H9 (cell line): ENCODE data around the gene GALNT9. TPM values are rescaled to one million over a fixed set of nuclear protein-coding genes. Genes with fewer than 3 reads are reported as not detected.

Experiments
- DNase-seq: peaks from one replicate; pipeline ENCODE4 v3.0.0-alpha.2; 2017
- H2AFZ ChIP-seq: one replicate; pipeline ENCODE4 v1.6.1; 2013; ENCODE audit warnings: mild to moderate bottlenecking, low read length, control low read depth, moderate library complexity
- H2AK5ac ChIP-seq: 2 replicates; pipeline ENCODE4 v1.6.1; 2013; ENCODE audit warnings: low read length, control low read depth, mixed read lengths; ENCODE audit not compliant: insufficient read length
- H2BK120ac ChIP-seq: one replicate; pipeline ENCODE4 v1.6.1; 2013; ENCODE audit warnings: low read depth, mild to moderate bottlenecking, low read length, control low read depth, inconsistent platforms; ENCODE audit not compliant: poor library complexity, severe bottlenecking
- H2BK12ac ChIP-seq: 2 replicates; pipeline ENCODE4 v1.6.1; 2013; ENCODE audit warnings: low read length, control low read depth, mixed read lengths, low read depth; ENCODE audit not compliant: insufficient read length
- H2BK15ac ChIP-seq: 2 replicates; pipeline ENCODE4 v1.6.1; 2013; ENCODE audit warnings: low read depth, low read length, control low read depth
- H2BK20ac ChIP-seq: one replicate; pipeline ENCODE4 v1.6.1; 2013; ENCODE audit warnings: low read depth, mild to moderate bottlenecking, low read length, control low read depth, inconsistent platforms; ENCODE audit not compliant: poor library complexity, severe bottlenecking
- H2BK5ac ChIP-seq: 2 replicates; pipeline ENCODE4 v1.6.1; 2013; ENCODE audit warnings: low read length, control low read depth, mixed read lengths; ENCODE audit not compliant: insufficient read length
- H3K14ac ChIP-seq: 2 replicates; pipeline ENCODE4 v1.6.1; 2013; ENCODE audit warnings: low read length, control low read depth; ENCODE audit not compliant: insufficient read depth
- H3K18ac ChIP-seq: 2 replicates; pipeline ENCODE4 v1.6.1; 2013; ENCODE audit warnings: low read depth, mild to moderate bottlenecking, mixed read lengths, low read length, control low read depth; ENCODE audit not compliant: insufficient read length
- H3K23ac ChIP-seq: 2 replicates; pipeline ENCODE4 v1.6.1; 2013; ENCODE audit warnings: low read length, control low read depth, mixed read lengths, low read depth; ENCODE audit not compliant: insufficient read length
- H3K23me2 ChIP-seq: 2 replicates; pipeline ENCODE4 v1.6.1; 2013; ENCODE audit warnings: low read depth, mild to moderate bottlenecking, mixed read lengths, low read length, control low read depth; ENCODE audit not compliant: insufficient read length, poor library complexity, severe bottlenecking
- H3K27ac ChIP-seq: 2 replicates; pipeline ENCODE4 v1.5.1; 2013; ENCODE audit warnings: low read length, control low read depth, mixed read lengths, low read depth; ENCODE audit not compliant: insufficient read length
- H3K27me3 ChIP-seq: 2 replicates; pipeline ENCODE4 v1.6.1; 2013; ENCODE audit warnings: low read length, control low read depth, inconsistent platforms; ENCODE audit not compliant: insufficient read depth
- H3K4ac ChIP-seq: 2 replicates; pipeline ENCODE4 v1.6.1; 2013; ENCODE audit warnings: low read depth, mild to moderate bottlenecking, control low read depth, inconsistent platforms, low read length, moderate library complexity
- H3K4me1 ChIP-seq: 2 replicates; pipeline ENCODE4 v1.6.1; 2013; ENCODE audit warnings: low read length, control low read depth, inconsistent platforms; ENCODE audit not compliant: insufficient read depth
- H3K4me2 ChIP-seq: 2 replicates; pipeline ENCODE4 v1.6.1; 2013; ENCODE audit warnings: low read length, control low read depth, mixed read lengths; ENCODE audit not compliant: insufficient read length, insufficient read depth
- H3K56ac ChIP-seq: 2 replicates; pipeline ENCODE4 v1.6.1; 2013; ENCODE audit warnings: low read depth, mild to moderate bottlenecking, mixed read lengths, low read length, control low read depth; ENCODE audit not compliant: insufficient read length
- H3K79me1 ChIP-seq: 2 replicates; pipeline ENCODE4 v1.6.1; 2013; ENCODE audit warnings: low read depth, mild to moderate bottlenecking, moderate library complexity, low read length, control low read depth, inconsistent platforms; ENCODE audit not compliant: insufficient read depth, poor library complexity, severe bottlenecking
- H3K79me2 ChIP-seq: 2 replicates; pipeline ENCODE4 v1.6.1; 2013; ENCODE audit warnings: low read length, control low read depth, inconsistent platforms; ENCODE audit not compliant: insufficient read depth
- H3K9ac ChIP-seq: 2 replicates; pipeline ENCODE4 v1.6.1; 2013; ENCODE audit warnings: low read length, control low read depth, mixed read lengths; ENCODE audit not compliant: insufficient read length; ENCODE audit errors: extremely low read depth
- H3K9me3 ChIP-seq: one replicate; pipeline ENCODE4 v1.6.1; 2013; ENCODE audit warnings: low read depth, low read length, inconsistent platforms; ENCODE audit not compliant: control insufficient read depth
- H3T11ph ChIP-seq: one replicate; pipeline ENCODE4 v1.6.1; 2013; ENCODE audit warnings: mild to moderate bottlenecking, low read length, control low read depth, inconsistent platforms
- H4K20me1 ChIP-seq: one replicate; pipeline ENCODE4 v1.6.1; 2013; ENCODE audit not compliant: control insufficient read depth, insufficient read length, insufficient read depth
- H4K5ac ChIP-seq: 2 replicates; pipeline ENCODE4 v1.6.1; 2013; ENCODE audit warnings: low read depth, mild to moderate bottlenecking, mixed read lengths, low read length, control low read depth; ENCODE audit not compliant: insufficient read length
- H4K8ac ChIP-seq: replicated peaks from 2 replicates; pipeline ENCODE4 v1.6.1; 2013; ENCODE audit warnings: low read length, control low read depth, mixed read lengths, low read depth; ENCODE audit not compliant: insufficient read length
- H4K91ac ChIP-seq: 2 replicates; pipeline ENCODE4 v1.6.1; 2013; ENCODE audit warnings: low read depth, mild to moderate bottlenecking, moderate library complexity, mixed read lengths, low read length, control low read depth; ENCODE audit not compliant: insufficient read length
- H3K27ac Mint-ChIP-seq, 3 experiments: 2 replicates in 2 of 3; 3 replicates in 1 of 3; pipeline ENCODE4 v1.8.0; 2020 to 2021; ENCODE audit warnings: mixed read lengths in 3 of 3, mild to moderate bottlenecking in 1 of 3, moderate library complexity in 1 of 3
- H3K27me3 Mint-ChIP-seq: 2 replicates; pipeline ENCODE4 v1.8.0; 2021; ENCODE audit warnings: low read depth, mild to moderate bottlenecking, moderate library complexity, mixed read lengths
- H3K36me3 Mint-ChIP-seq, 3 experiments: 2 replicates in 2 of 3; 3 replicates in 1 of 3; pipeline ENCODE4 v1.8.0; 2020 to 2021; ENCODE audit warnings: low read depth in 3 of 3, mixed read lengths in 3 of 3; ENCODE audit not compliant: insufficient read depth in 1 of 3
- H3K4me1 Mint-ChIP-seq, 2 experiments: 2 replicates each; pipeline ENCODE4 v1.8.0; 2020; ENCODE audit warnings: mixed read lengths in 2 of 2
- H3K4me3 Mint-ChIP-seq, 2 experiments: 2 replicates in 1 of 2; 3 replicates in 1 of 2; pipeline ENCODE4 v1.8.0; 2020 to 2021; ENCODE audit warnings: mild to moderate bottlenecking in 2 of 2, mixed read lengths in 2 of 2, moderate library complexity in 1 of 2
- H3K9me3 Mint-ChIP-seq, 2 experiments: 2 replicates in 1 of 2; 3 replicates in 1 of 2; pipeline ENCODE4 v1.8.0; 2020; ENCODE audit warnings: mild to moderate bottlenecking in 2 of 2, mixed read lengths in 2 of 2, moderate library complexity in 1 of 2
- WGBS: extraction: QIAGEN DNeasy Blood & Tissue Kit; methylation state at CpG from one replicate; pipeline ENCODE4 v1.1.7; 2013; ENCODE audit warnings: missing lambda C conversion rate, low lambda C conversion rate, mixed read lengths; ENCODE audit not compliant: insufficient read length; ENCODE audit errors: extremely low coverage; 5-methylcytosine and 5-hydroxymethylcytosine counted together
- total RNA-seq: library from RNA; stranded (reverse); gene quantifications from 2 replicates; pipeline ENCODE4 v1.2.1, GENCODE V29; 2021
- TF ChIP-seq, protein P1 (sequence below): fragments of 200-600 bp; sonication (generic); conservative IDR thresholded peaks from 3 replicates; pipeline ENCODE4 v1.8.0; 2021; ENCODE audit warnings: antibody characterized with exemption, mild to moderate bottlenecking

The GALNT9 gene
- total RNA-seq, 1 experiment from 2014 or later: 0.35 TPM

DNA sequence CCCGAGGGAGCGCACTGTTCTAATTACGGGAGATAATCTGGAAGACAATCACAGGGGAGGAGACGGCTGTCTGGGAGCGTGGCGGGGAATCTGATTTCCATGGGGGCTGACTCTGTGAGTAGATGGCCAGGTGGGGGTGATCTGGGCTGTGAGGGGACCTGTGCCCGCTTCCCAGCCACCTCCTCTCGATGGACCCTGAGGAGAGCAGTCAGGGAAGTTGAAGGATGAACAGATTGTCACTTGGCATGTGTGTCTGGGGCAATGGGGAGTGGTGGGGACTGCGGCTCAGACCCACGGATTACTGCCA, 22.6 kb downstream of the GALNT9 start:
- H3K9ac ChIP-seq: no peak overlapping the region
- no peak overlapping the region for H4K5ac ChIP-seq
- H3K14ac ChIP-seq: no peak overlapping the region
- no peak overlapping the region for H2BK20ac ChIP-seq
- H3K4me3 Mint-ChIP-seq: no peak overlapping the region
- H3K9me3 Mint-ChIP-seq: peaks cover 10 to 12% of the 10 kb centered on the region in 2 experiments; a peak in 4 of 5 replicates
- H3K4me2 ChIP-seq: no peak overlapping the region
- WGBS: no CpG with 5 or more reads among the region's 10 CpGs
- TF ChIP-seq, protein P1, sequence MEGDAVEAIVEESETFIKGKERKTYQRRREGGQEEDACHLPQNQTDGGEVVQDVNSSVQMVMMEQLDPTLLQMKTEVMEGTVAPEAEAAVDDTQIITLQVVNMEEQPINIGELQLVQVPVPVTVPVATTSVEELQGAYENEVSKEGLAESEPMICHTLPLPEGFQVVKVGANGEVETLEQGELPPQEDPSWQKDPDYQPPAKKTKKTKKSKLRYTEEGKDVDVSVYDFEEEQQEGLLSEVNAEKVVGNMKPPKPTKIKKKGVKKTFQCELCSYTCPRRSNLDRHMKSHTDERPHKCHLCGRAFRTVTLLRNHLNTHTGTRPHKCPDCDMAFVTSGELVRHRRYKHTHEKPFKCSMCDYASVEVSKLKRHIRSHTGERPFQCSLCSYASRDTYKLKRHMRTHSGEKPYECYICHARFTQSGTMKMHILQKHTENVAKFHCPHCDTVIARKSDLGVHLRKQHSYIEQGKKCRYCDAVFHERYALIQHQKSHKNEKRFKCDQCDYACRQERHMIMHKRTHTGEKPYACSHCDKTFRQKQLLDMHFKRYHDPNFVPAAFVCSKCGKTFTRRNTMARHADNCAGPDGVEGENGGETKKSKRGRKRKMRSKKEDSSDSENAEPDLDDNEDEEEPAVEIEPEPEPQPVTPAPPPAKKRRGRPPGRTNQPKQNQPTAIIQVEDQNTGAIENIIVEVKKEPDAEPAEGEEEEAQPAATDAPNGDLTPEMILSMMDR: no peak
- no peak overlapping the region for H3K23ac ChIP-seq
- H4K91ac ChIP-seq: no peak overlapping the region
- H2BK15ac ChIP-seq: no peak overlapping the region
- no peaks in the 10 kb centered on the region for H3K4me1 ChIP-seq
- H3K27me3 ChIP-seq: peaks cover 3% of the 10 kb centered on the region; the same call in 1 of the 2 replicates
- H3K36me3 Mint-ChIP-seq: peaks cover 0 to 3% (median 0%) of the 10 kb centered on the region in 3 experiments; a peak in 2 of 7 replicates
- no peak overlapping the region for H2BK5ac ChIP-seq
- no peaks in the 10 kb centered on the region for H4K20me1 ChIP-seq
- no peak for DNase-seq
- no peak overlapping the region for H3K27ac Mint-ChIP-seq
- H2AFZ ChIP-seq: no peak overlapping the region
- no peak overlapping the region for H3K4ac ChIP-seq
- H2BK12ac ChIP-seq: no peak overlapping the region
- no peak overlapping the region for H3K27ac ChIP-seq
- peaks cover 68% of the 10 kb centered on the region for H3K27me3 Mint-ChIP-seq
- H2BK120ac ChIP-seq: no peak overlapping the region
- no peaks in the 10 kb centered on the region for H3K23me2 ChIP-seq
- H3K9me3 ChIP-seq: peaks cover 6% of the 10 kb centered on the region
- no peaks in the 10 kb centered on the region for H3K79me1 ChIP-seq
- H3K56ac ChIP-seq: no peak overlapping the region
- H4K8ac ChIP-seq: no peak overlapping the region
- no peak overlapping the region for H3K18ac ChIP-seq
- H3K79me2 ChIP-seq: no peaks in the 10 kb centered on the region
- no peak overlapping the region for H3T11ph ChIP-seq
- H3K4me1 Mint-ChIP-seq: no peaks in the 10 kb centered on the region
- no peak overlapping the region for H2AK5ac ChIP-seq
